GM19328 (cell line): Measurements from ENCODE around the gene C18orf63.
"Not testable (repeated sequence)": the region's sequence is repeated elsewhere in the genome, so short reads cannot be mapped to it uniquely, and the experiment has no call there.

Experiments used
- ATAC-seq: cut with Tn5 transposase; IDR thresholded peaks from one replicate; pipeline ENCODE4 v1.9.1; 2021; ENCODE audit warnings: mild to moderate bottlenecking, moderate library complexity; ENCODE audit not compliant: unreplicated experiment

Gene C18orf63

GRCh38 chr18:74326791-74327190 is 11.2 kb downstream of the C18orf63 start:
- ATAC-seq = not testable (repeated sequence)

GRCh38 chr18:74328206-74328605 is 12.6 kb downstream of the C18orf63 start:
- ATAC-seq = no peak

- no peak for ATAC-seq
Measured at GRCh38 chr18:74329688-74330205, 14.1 kb downstream of the C18orf63 start.

GRCh38 chr18:74331404-74331803 is 15.8 kb downstream of the C18orf63 start:
- no peak for ATAC-seq

- ATAC-seq = no peak
Measured at GRCh38 chr18:74333091-74333490, 17.5 kb downstream of the C18orf63 start.

GRCh38 chr18:74334242-74334893 is 18.7 kb downstream of the C18orf63 start:
- peak; percentile 50 for ATAC-seq

- no peak for ATAC-seq
Measured at GRCh38 chr18:74336656-74337055, 21.0 kb downstream of the C18orf63 start.

- ATAC-seq = no peak
Measured at GRCh38 chr18:74337155-74337911, 21.7 kb downstream of the C18orf63 start.

- no peak for ATAC-seq
Measured at GRCh38 chr18:74337912-74338309, 22.3 kb downstream of the C18orf63 start.

GRCh38 chr18:74342416-74343043 is 26.9 kb downstream of the C18orf63 start:
- ATAC-seq = no peak

- no peak for ATAC-seq
Measured at GRCh38 chr18:74346206-74346605, 30.6 kb downstream of the C18orf63 start.

GRCh38 chr18:74348581-74348980 is 32.9 kb downstream of the C18orf63 start:
- no peak for ATAC-seq

- no peak for ATAC-seq
Measured at GRCh38 chr18:74351354-74351753, 35.7 kb downstream of the C18orf63 start.

- ATAC-seq = no peak
Measured at GRCh38 chr18:74353169-74353775, 37.6 kb downstream of the C18orf63 start.

GRCh38 chr18:74356959-74357358 is 41.3 kb downstream of the C18orf63 start:
- peak; percentile 54 for ATAC-seq

GRCh38 chr18:74360852-74361655 is 45.4 kb downstream of the C18orf63 start:
- ATAC-seq = no peak

GRCh38 chr18:74367905-74368304 is 52.3 kb downstream of the C18orf63 start:
- no peak for ATAC-seq

- no peak for ATAC-seq
Measured at GRCh38 chr18:74368901-74369705, 53.5 kb downstream of the C18orf63 start.

GRCh38 chr18:74370115-74370514 is 54.5 kb downstream of the C18orf63 start:
- ATAC-seq = no peak

- no peak for ATAC-seq
Measured at GRCh38 chr18:74373428-74373827, 57.8 kb downstream of the C18orf63 start.
